ENCODE measurements around the gene MAP3K1. TPM values are rescaled to one million over a fixed set of nuclear protein-coding genes. Genes with fewer than 3 reads are reported as not detected.

The MAP3K1 gene
- total RNA-seq, 1 donor from 2014 or later, result 10.4 TPM

- Histone ChIP-seq H3K4me1 (ENCODE audit: insufficient read depth, low read length) (peaks cover 9% of the 10 kb centered on the region), H4K20me1 (ENCODE audit: insufficient read depth, low read length) (no peaks in the 10 kb centered on the region), H3K27me3 (ENCODE audit: insufficient read depth, low read length) (no peaks in the 10 kb centered on the region), H3K79me2 (ENCODE audit: insufficient read depth, low read length) (no peaks in the 10 kb centered on the region), H3K36me3 (ENCODE audit: insufficient read depth, low read length) (no peaks in the 10 kb centered on the region), H3K9ac (ENCODE audit: low read length) (no peak overlapping the region), H3K4me2 (ENCODE audit: low read length) (no peak overlapping the region), H3K4me3 (ENCODE audit: insufficient read depth, low read depth, low read length) (no peak overlapping the region), H2AFZ (ENCODE audit: low read depth, low read length) (no peak overlapping the region), H3K27ac (ENCODE audit: low read depth, low read length) (no peak overlapping the region), H3K9me3 (ENCODE audit: insufficient read depth, low read depth, low read length) (no peaks in the 10 kb centered on the region)
- TF ChIP-seq CTCF (IDR thresholded peaks at IDR 0.05; ENCODE audit: insufficient read depth, low read depth, low read length), result no peak
- TF ChIP-seq EZH2 (IDR thresholded peaks at IDR 0.05; ENCODE audit: insufficient read depth, low read length), result no peak
- FAIRE-seq, result no peak
- no peak for DNase-seq (ENCODE audit: low read depth)
- H3K4me1 Mint-ChIP-seq (ENCODE audit: low read depth, unreplicated experiment), result peaks cover 13% of the 10 kb centered on the region
- no peaks in the 10 kb centered on the region for H3K36me3 Mint-ChIP-seq (ENCODE audit: low read depth, unreplicated experiment)
- no peaks in the 10 kb centered on the region for H3K9me3 Mint-ChIP-seq (ENCODE audit: unreplicated experiment)
- H3K27me3 Mint-ChIP-seq (ENCODE audit: low read depth, unreplicated experiment), result no peaks in the 10 kb centered on the region
- no peak overlapping the region for H3K4me3 Mint-ChIP-seq (ENCODE audit: unreplicated experiment)
- no peak overlapping the region for H3K27ac Mint-ChIP-seq (ENCODE audit: unreplicated experiment)
Observed at GRCh38 chr5:56913766-56914165, 98.4 kb downstream of the MAP3K1 start.

DNA sequence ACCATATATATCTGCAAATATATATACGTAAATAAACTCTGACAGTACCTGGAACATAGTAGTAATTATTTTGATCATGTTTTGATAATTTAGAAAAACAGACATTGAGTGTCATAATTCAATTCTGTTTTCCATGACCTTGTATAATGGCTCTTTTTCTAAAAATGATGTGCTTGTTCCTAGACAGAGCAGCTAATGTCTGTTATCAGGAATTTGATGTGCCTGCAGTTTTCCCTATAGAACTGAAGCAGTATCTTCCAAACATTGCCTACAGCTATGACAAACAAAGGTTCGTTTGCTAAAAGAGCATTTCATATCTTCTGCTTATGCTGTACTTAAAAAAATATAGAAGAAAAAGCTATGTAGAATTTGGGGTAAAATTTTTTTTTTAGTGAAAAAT lies 99.3 kb downstream of the MAP3K1 start:
- Histone ChIP-seq H2AFZ (ENCODE audit: low read depth, low read length) (no peak overlapping the region), H3K9ac (ENCODE audit: low read length) (no peak overlapping the region), H3K27me3 (ENCODE audit: insufficient read depth, low read length) (no peaks in the 10 kb centered on the region), H3K9me3 (ENCODE audit: insufficient read depth, low read depth, low read length) (no peaks in the 10 kb centered on the region), H3K79me2 (ENCODE audit: insufficient read depth, low read length) (no peaks in the 10 kb centered on the region), H4K20me1 (ENCODE audit: insufficient read depth, low read length) (no peaks in the 10 kb centered on the region), H3K4me3 (ENCODE audit: insufficient read depth, low read depth, low read length) (no peak overlapping the region), H3K4me2 (ENCODE audit: low read length) (no peak overlapping the region), H3K36me3 (ENCODE audit: insufficient read depth, low read length) (no peaks in the 10 kb centered on the region), H3K4me1 (ENCODE audit: insufficient read depth, low read length) (peaks cover 8% of the 10 kb centered on the region), H3K27ac (ENCODE audit: low read depth, low read length) (no peak overlapping the region)
- Mint-ChIP-seq H3K36me3 (ENCODE audit: low read depth, unreplicated experiment) (no peaks in the 10 kb centered on the region), H3K4me1 (ENCODE audit: low read depth, unreplicated experiment) (peaks cover 13% of the 10 kb centered on the region), H3K27me3 (ENCODE audit: low read depth, unreplicated experiment) (no peaks in the 10 kb centered on the region), H3K27ac (ENCODE audit: unreplicated experiment) (no peak overlapping the region), H3K9me3 (ENCODE audit: unreplicated experiment) (no peaks in the 10 kb centered on the region), H3K4me3 (ENCODE audit: unreplicated experiment) (no peak overlapping the region)
- no peak for DNase-seq (ENCODE audit: low read depth)
- TF ChIP-seq CTCF (IDR thresholded peaks at IDR 0.05; ENCODE audit: insufficient read depth, low read depth, low read length), result no peak
- no peak for TF ChIP-seq EZH2 (IDR thresholded peaks at IDR 0.05; ENCODE audit: insufficient read depth, low read length)
- FAIRE-seq, result no peak

DNA sequence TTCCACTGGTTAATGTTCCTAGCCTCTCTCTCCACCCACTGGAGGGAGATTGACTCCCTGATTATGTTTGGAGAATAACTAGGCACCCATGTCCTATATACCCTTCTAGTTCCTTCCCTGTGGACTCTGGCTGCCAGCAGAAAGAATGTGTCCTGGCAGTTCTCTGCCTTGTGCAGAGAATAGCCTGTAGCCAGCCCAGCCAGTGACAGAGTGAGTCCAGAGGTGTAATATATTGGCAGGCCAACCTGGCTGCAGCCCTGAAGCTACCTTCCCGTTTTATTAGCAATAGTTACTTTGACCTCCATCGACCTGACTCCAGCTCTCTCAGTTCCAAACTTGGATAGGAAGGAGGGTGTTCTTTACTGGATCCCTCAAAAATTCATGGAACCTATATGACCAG lies 102.2 kb downstream of the MAP3K1 start:
- TF ChIP-seq EZH2 (IDR thresholded peaks at IDR 0.05; ENCODE audit: insufficient read depth, low read length) (no peak), CTCF (IDR thresholded peaks at IDR 0.05; ENCODE audit: insufficient read depth, low read depth, low read length) (no peak)
- peaks cover 6% of the 10 kb centered on the region for H4K20me1 ChIP-seq (ENCODE audit: insufficient read depth, low read length)
- H3K9me3 ChIP-seq (ENCODE audit: insufficient read depth, low read depth, low read length), result no peaks in the 10 kb centered on the region
- Mint-ChIP-seq H3K27ac (ENCODE audit: unreplicated experiment) (no peak overlapping the region), H3K4me3 (ENCODE audit: unreplicated experiment) (no peak overlapping the region), H3K4me1 (ENCODE audit: low read depth, unreplicated experiment) (peaks cover 5% of the 10 kb centered on the region), H3K9me3 (ENCODE audit: unreplicated experiment) (no peaks in the 10 kb centered on the region), H3K27me3 (ENCODE audit: low read depth, unreplicated experiment) (no peaks in the 10 kb centered on the region), H3K36me3 (ENCODE audit: low read depth, unreplicated experiment) (peaks cover under 1% of the 10 kb centered on the region)
- FAIRE-seq, result no peak
- no peak overlapping the region for H3K9ac ChIP-seq (ENCODE audit: low read length)
- peaks cover 10% of the 10 kb centered on the region for H3K36me3 ChIP-seq (ENCODE audit: insufficient read depth, low read length)
- no peak overlapping the region for H3K4me3 ChIP-seq (ENCODE audit: insufficient read depth, low read depth, low read length)
- DNase-seq (ENCODE audit: low read depth), result no peak
- no peak overlapping the region for H2AFZ ChIP-seq (ENCODE audit: low read depth, low read length)
- no peaks in the 10 kb centered on the region for H3K79me2 ChIP-seq (ENCODE audit: insufficient read depth, low read length)
- no peaks in the 10 kb centered on the region for H3K27me3 ChIP-seq (ENCODE audit: insufficient read depth, low read length)
- no peak overlapping the region for H3K27ac ChIP-seq (ENCODE audit: low read depth, low read length)
- no peaks in the 10 kb centered on the region for H3K4me1 ChIP-seq (ENCODE audit: insufficient read depth, low read length)
- H3K4me2 ChIP-seq (ENCODE audit: low read length), result no peak overlapping the region

Measured in astrocyte (in vitro differentiated cells and primary cell).